ENCODE results near the gene ARHGEF2.
"Not testable (repeated sequence)": the region's sequence is repeated elsewhere in the genome, so short reads cannot be mapped to it uniquely, and the experiment has no call there.

The ARHGEF2 gene

DNA sequence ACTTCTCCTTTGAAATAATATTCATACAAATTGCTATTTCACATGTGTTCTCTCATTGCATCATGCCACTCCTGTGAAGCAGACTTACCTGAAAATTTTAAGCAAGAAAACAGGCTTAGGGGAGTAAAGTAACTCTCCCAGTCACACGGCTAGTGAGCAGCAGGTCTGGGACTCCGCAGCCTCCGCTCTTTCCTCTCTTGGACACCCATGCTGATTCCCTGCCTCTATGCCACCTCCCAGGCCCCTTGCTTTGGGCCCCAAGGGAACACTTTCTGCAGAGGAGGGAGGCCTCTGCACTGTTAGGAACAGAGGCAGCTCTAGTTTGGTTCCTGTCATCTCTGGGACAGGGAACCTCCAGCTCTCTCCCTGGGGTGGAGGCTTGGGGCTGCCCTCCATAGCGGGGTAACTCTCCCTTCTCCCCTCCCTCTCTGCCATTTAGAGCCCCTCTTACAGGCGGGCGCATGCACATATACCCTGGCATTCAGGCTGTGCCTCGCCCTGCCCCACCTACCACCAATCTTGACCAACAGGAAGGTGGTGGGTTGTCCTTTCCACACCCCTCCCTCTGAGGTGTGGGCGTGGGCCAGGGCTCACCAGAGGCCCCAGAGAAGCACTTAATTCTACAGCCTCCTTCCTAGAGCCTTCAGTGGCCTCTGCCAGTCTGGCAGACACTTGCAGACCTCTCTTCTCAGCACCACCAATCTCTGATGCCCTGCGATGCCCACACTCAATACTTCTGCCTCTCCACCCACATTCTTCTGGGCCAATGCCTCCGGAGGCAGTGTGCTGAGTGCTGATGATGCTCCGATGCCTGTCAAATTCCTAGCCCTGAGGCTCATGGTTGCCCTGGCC is 37.1 kb downstream of the ARHGEF2 start, which contains the start of gene RXFP4:
Gene RXFP4, plus strand, starts transcription at position 646 of the 852 bp plus-strand sequence. Its CDS starts 72 bp downstream, at position 718.
- ATAC-seq: no peak

DNA sequence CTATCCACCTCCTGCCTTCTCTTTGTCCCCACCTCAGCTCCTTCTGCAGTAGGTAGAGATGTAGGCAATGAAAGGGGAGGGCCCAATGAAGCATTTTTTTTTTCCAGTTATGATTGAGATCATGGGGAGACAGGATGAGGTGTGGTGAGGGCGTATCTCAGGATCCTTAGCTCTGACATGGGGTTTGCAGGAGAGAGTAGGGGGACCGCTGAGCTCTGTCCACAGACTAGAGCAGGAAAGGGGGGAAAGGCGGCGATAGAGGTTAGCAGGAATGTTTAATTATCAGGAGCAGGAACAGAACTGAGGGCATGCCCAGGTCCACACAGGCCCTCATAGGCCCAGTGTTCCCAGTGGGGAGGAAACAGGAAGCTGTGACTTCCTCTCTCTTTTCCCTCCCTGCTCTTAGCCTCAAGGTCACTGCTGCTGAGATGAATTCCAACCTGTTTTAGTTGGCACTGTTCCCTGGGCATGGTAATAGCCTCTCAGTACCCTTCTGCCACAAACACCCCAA is 37.8 kb downstream of the ARHGEF2 start:
- peak in 1 of 2 donors; percentile 8 for ATAC-seq

DNA sequence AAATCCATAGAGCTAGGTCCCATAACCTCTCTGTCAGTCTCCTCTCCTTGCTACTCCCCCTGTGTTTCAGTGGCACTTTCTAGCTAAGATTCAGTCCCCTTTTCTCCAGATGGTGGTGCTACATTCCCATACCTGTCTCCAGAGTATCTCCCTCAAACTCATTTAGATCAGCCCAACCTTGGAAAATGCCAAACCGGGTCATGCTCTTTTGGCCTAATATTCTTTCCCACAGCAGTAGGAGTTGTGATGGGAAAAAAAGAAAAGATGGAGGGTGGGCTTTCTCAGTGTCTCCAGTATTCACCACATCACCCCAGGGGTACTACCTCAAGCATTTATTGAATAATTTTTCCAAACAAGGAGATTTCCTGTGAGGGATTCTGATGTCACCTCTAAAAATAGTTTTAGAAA is 40.1 kb downstream of the ARHGEF2 start:
- ATAC-seq: no peak

DNA sequence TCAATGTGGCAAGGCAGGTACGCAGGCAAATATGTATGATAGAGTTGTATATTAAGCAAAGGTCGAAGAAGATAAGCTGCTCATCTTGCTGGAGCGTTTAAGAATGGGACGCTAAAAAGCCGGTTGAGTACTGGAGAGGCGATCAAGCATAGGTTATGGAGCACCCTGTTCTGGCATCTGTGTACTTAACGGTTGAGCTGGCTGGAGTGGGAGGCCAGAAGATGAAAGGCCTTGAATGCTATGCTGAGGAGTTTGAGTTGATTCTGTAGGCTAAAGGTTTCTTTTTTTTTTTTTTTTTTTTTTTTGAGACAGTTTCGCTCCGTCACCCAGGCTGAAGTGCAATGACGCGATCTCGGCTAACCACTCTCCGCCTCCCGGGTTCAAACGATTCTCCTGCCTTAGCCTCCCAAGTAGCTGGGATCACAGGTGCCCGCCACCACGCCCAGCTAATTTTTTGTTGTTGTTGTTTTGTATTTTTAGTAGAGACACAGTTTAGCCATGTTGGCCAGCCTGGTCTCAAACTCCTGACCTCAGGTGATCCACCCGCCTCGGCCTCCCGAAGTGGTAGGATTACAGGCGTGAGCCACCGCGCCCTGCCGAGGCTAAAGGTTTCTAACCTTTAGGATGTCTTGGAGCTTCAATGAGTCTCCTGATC is 43.3 kb downstream of the ARHGEF2 start:
- no peak for ATAC-seq

DNA sequence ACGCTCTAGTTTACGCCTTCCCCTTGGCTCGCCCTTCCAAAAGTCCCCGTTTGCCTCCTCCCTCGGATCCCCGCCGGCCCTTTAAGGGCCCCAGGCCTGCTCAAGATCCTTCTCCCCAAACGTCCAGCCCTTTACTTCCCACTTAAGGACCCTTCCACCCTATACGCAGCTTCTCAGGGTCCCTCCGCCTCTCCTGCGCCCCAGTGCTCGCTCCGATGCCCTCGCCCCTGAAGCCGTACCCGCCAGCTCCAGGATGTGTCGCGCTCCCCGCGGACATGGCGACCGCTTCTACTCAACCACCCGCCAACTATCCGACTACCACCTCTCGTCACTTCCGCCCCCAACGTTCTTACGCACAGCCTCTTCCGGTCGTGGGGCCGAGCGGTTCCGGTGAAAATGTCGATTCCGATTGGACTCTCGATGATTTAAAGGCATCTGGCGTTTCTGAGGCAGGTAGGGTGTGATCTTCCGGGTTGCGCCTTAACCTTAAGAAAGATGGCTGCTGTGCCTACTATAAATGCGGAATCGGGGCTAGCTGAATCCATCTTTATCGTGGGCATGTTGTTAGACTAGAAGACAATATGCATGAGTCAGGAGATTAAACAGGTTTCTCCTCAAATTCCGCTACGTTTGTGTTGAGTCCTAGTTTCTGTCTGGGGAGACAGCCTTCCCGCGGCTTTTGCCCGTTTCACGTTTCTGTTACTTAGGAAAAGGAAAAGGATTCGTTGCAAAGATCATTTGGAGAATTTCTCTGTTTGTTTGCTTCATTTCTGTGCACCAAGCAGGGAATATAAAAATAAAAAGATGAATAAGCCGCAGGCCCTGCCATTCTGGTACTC is 44.0 kb downstream of the ARHGEF2 start, which contains the start of gene KHDC4:
Gene KHDC4, minus strand, starts transcription at position 317 of the 839 bp plus-strand sequence. Its CDS starts 40 bp downstream, at position 277.
- ATAC-seq: peak; percentile 97

DNA sequence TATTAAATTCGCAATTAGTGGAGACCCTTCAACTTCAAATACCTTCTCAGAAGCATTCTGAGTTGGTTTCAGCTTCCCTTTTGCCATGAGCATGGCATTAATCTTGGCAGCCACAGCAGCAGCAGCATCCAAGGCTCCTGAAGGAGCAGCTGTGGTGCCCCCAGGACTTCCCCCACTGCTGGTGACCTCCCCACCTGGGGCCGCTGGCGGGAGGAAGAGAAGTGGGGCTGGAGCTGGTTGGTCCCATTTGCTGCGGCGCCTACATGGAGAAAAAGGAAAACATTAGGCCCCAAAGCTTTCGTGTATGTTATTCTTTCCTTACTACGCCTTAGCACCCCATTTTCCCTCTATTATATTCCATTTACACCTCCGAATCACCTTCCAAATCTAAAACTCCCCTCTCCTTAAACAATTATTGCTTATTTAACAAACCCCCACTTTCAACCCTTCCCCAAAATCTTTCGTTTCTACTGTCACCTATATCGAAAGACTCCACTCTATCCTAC is 44.7 kb downstream of the ARHGEF2 start:
- ATAC-seq: no peak

DNA sequence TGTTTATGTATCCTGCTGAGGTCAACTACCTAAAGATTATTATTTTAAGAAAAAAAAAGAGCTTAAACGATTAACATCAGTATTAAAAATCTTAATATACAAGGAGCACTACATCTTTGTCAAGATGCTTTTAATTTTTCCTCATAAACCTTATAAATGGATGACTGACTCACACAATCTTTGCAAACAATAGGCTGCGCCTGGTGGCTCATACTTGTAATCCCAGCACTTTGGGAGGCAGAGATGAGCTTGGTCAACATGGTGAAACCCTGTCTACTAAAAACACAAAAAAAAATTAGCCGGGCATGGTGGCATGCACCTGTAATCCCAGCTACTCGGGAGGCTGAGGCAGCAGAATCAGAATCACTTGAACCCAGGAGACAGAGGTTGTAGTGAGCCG is 45.9 kb downstream of the ARHGEF2 start:
- no peak for ATAC-seq

DNA sequence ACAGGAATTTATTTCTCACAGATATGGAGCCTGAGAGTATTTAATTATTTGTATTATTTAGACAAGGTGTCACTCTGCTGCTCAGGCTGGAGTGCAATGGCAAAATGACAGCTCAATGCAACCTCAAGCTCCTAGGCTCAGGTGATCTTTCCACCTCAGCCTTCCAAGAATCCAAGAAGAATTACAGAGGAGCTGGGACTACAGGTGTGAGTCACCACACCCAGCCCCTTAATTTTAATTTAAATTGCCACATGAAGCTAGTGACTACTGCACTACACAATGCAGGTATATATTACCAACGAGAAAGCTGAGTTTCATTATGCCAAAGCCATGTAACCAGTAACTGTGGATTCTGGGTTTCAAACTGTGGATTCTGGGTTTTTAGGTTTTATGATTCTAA is 46.3 kb downstream of the ARHGEF2 start:
- no peak for ATAC-seq

DNA sequence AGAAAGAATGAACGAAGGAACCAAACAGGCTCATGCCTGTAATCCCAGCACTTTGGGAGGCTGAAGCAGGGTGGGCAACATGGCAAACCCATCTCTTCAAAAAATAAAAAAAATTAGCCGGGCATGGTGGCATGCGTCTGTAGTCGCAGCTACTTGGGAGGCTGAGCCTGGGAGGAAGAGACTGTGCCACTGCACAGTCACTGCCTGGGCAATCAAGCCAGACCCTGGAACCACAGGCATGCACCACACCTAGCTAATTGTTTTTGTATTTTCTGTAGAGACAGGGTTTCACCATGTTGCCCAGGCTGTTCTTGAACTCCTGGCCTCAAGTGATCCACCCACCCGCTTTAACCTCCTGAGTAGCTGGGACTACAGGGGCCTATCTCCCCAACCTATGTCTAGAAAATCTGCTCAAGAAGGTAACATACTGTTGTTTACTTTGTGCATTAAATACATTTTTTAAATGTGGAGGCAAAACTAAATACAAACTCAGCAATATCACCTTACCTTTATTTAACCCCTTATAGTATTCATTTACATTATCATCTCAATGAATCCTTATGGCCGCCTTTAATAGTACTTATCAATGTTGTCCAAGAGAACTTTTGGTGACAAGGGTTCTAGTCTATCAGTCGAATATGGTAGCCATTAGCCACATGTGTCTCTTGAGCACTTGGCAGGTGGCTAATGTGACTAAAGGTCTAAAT is 46.9 kb downstream of the ARHGEF2 start:
- ATAC-seq: no peak

DNA sequence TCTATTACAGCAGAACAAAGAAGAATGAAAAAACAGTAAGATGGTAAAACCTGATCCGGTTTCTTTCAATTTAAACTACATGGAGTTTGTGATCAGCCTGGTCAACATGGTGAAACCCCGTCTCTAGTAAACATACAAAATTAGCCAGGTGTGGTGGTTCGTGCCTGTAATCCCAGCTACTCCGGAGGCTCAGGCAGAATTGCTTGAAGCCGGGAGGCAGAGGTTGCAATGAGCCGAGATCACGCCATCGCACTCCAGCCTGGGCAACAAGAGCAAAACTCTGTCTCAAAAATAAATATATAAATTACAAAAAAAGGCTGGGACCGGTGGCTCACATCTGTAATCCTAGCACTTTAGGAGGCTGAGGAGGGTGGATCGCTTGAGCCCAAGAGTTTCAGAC is 47.6 kb downstream of the ARHGEF2 start:
- ATAC-seq: not testable (repeated sequence)

DNA sequence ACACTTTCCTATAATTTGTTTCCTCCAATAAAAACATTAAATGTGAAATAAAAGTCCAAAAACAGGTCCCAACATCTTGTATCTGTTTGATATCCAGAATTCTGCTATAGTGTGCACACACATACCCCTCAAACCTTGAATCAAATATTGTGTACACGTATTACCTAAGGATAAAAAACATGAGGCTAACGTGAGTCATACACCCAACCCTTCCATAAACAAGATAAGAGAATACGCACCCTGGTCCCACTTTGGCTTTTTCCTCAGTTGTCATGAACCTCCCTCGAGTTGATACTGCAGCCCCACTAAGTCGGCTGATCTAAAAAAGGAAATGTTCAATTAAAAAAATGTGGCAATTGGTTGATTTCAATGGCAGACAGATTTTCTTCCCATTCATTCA is 49.3 kb downstream of the ARHGEF2 start:
- no peak for ATAC-seq

DNA sequence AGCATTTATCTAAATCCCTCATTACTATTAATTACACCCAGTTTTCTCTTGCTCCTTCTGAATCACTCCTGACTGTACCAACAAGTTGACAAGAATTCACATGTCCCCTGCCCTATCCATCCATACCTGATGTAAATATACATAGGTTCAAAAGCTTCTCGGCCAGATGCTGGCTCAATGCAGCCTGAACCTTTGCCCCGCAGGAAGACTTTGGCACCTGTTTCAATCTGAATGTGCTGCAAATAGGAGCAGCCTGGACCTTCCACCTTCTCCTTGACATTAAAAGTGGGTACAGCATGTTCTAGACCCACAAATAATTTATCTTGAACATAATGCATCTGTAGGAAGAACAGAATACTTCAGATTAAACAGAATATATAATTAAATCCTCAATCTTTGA is 52.8 kb downstream of the ARHGEF2 start:
- ATAC-seq: no peak

DNA sequence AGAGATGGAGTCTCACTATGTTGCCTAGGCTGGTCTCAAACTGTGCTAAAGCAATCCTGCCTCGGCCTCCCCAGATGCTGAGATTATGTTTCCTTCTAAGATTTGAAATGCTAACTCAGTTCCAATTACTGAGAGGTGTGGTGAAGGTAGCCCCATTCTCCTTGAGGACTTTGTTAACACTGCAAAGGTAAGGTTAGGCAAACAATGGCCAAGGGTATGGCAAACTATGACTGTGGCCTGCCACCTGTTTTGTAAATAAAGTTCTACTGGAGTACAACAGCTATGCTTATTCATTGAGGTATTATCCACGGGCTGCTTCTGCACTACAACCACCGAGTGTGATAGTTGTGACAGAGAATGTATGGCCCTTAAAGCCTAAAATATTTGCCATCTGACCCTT is 57.6 kb downstream of the ARHGEF2 start:
- no peak for ATAC-seq

DNA sequence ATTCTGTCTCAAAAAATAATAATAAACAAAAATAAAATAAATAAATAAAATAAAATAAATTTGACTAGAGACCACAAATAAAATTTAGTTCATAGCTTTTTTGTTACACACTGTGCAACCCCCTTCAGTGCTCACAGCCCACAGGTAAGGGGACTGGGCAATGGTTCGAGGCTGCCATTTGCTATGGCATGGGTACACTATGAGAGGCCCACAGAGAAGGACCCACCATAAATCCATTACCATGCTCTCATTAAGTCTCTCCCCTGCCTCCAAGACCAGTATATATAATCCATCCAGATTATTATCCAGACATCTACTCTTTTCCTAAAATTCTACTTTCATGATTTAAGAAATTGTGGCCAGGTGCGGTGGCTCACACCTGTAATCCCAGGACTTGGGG is 58.5 kb downstream of the ARHGEF2 start:
- ATAC-seq: no peak

DNA sequence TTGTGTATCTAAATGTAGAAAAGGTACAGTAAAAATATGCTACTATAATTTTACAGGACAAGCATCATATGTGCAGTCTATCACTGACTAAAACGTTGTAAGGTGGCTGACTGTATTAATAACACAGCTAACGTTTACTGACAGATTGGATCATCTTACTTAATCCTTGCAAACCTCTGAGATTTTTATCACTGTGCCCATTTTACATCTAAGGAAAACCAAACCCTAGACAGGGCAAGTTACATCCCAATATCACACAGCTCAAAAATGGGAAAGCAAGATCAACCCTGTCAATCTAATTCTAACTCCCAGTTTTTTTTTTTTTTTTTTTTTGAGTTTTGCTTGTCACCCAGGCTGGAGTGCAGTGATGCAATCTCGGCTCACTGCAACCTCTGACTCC is 59.7 kb downstream of the ARHGEF2 start:
- no peak for ATAC-seq

DNA sequence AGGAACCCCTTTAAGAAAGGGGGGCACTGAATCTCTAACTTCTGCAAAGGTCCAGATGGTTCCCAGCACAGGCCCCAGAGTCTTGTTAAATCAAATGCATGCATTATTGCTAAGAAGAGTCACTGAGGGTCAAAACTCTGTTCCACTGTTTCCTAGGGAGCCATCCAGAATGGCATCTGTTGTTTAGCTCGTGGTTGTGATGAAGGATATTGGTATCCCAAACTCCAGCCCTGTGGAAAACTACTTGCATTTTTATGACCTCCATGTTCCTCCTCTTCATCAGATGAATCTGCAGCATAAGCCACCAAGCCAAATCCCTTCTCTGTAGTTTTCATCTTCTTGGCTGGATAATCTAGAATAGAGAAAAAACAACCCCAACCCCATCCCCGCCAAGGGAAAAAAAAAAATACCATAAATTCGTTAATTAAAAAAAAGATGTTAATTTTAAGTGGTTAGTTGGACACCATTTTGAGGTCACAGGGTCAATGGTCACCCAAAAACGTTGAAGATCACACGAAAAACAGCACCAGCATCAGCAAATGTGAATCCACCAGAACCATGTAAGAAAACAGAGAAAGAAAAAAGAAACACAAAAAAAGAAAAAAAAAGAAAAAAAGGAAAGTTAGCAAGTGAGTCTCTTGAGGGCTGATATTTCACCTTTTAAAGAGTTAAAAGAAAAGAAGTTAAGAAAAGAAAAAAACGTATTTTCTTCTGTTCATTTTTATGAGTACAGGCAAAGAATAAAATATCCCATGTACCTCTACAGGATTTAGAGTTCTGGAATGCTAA is 64.2 kb downstream of the ARHGEF2 start:
- ATAC-seq: no peak

DNA sequence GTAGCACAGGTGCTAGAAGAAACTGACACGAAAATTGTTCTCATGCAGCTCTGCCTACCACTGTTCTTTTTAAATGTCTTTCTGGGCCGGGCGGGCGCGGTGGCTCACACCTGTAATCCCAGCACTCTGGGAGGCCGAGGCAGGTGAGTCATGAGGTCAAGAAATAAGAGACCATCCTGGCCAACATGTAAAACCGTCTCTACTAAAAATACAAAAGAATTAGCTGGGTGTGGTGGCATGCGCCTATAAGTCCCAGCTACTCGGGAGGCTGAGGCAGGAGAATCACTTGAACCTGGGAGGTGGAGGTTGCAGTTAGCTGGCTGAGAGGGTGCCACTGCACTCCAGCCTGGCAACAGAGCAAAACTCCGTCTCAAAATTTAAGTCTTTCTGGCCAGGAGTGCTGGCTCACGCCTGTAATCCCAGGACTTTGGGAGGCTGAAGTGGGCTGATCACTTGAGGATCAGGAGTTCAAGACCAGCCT is 66.3 kb downstream of the ARHGEF2 start:
- ATAC-seq: no peak

DNA sequence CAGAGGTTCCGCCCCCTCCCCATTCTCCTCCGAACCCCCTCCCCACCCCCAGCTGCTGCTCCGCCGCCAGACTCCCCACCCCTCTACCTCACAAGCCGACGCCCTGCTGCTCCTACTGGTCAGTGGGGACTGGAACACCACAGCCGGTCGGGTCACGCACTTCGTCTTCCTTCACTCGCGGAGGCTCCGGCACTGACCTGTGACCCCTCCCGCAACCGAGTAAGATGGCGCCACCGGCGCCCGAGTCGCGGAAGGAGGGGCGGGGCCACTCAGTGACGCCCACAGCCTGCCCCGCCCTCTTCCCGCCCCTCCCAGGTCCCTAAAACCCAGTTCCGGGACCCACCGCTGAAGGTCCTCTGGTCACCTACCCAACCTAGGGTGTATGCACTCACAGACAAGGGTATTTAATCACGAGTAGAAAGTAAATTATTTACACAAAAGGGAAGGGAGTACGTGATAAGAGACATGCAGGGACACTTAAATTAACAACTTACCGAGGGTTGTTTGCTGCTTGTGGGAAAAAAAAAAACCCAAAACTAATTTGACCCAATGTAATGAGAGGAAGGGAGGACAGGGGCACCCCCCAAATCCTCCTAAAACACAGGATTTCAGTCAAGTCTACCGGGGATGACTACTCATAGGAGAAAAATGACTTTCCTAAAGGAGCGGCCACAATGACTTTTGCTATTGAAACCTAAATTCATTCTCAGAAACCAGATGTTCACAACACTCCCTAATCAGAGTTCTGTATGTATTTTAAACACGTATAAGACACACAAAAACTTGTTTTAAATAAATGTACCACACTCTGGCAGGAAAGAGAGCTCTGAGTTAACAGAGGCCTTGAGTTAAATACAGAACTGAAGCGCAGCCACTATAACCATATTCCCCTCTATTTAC is 66.9 kb downstream of the ARHGEF2 start, which contains the start of gene RIT1:
Gene RIT1, minus strand, starts transcription at position 194 of the 900 bp plus-strand sequence. CDS start 588 bp downstream, outside the sequence.
- peak; percentile 92 for ATAC-seq

DNA sequence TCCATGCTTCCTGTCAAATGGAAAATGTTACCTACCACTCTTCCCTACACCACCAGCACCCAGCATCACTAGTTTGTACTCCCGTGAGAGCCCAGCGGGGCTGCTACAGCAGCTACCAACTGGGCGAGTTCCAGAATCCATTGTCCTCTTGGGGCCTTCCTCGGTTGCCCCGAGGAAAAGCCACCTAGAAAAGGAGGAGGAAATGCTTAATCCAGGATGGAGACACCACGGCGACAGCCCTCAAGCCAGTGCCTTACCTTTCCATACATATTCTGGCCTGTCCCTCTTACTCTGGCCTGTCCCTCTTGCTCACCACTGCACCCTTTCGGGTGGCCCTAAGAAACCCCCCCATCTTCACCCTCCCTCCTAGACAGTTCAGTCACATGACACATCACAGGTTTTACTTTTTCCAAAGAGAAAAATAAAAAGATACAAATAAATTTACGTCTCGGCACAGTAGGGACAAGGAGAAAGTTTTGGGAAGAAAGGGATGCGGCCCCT is 67.7 kb downstream of the ARHGEF2 start:
- ATAC-seq: peak; percentile 21 to 45

All from activated CD4-positive, CD25-positive, alpha-beta regulatory T cell treated with anti-CD3 and anti-CD28 coated beads, Interleukin-2, amount 50 U/mL, for 24 hours (primary cell).